ENCODE data around the gene ORAI3. TPM values are rescaled to one million over a fixed set of nuclear protein-coding genes. Genes with fewer than 3 reads are reported as not detected.

The ORAI3 gene
- total and polyA plus RNA-seq, 2 of the 13 experiments (the other 11 are each of a cell fraction or from before 2014, with no cell fraction given): 11.4 to 32.0 TPM

DNA sequence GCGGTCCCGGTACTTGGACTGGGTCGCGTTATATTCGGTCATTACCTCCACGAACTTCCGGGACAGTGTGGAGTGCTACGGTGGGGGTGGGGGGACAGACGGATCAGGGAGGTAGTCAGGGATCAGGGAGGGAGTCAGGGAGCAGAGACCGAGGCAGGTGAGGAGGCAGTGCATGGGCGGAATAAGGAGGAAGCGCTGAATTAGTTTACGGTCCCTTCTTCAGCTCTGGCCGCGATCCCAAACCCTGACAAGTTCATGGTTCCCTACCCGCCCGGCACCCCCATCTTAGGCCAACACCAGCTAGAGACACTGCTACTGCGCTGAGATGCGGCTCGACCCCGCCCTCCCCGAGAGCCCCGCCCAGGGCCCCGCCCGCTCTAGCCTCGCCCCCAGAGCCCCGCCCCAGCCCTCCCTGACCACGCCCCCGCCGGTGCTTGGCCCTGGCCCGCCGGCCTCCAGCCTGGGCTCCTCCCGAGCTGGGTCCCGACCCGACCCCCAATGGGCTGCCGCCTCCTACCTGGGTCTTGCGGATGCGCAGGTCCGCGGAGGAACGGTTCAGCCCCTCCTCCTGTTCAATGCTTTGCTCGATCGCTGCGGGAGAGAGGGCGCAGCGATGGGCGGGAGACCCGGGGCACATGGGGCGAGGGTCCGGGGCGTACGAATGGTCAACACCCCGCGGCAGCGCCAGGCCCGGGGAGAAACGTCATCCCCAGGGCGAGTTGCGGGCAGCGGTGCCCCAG is 48.3 kb downstream of the ORAI3 start (continued):
- TF ChIP-seq, protein P1, sequence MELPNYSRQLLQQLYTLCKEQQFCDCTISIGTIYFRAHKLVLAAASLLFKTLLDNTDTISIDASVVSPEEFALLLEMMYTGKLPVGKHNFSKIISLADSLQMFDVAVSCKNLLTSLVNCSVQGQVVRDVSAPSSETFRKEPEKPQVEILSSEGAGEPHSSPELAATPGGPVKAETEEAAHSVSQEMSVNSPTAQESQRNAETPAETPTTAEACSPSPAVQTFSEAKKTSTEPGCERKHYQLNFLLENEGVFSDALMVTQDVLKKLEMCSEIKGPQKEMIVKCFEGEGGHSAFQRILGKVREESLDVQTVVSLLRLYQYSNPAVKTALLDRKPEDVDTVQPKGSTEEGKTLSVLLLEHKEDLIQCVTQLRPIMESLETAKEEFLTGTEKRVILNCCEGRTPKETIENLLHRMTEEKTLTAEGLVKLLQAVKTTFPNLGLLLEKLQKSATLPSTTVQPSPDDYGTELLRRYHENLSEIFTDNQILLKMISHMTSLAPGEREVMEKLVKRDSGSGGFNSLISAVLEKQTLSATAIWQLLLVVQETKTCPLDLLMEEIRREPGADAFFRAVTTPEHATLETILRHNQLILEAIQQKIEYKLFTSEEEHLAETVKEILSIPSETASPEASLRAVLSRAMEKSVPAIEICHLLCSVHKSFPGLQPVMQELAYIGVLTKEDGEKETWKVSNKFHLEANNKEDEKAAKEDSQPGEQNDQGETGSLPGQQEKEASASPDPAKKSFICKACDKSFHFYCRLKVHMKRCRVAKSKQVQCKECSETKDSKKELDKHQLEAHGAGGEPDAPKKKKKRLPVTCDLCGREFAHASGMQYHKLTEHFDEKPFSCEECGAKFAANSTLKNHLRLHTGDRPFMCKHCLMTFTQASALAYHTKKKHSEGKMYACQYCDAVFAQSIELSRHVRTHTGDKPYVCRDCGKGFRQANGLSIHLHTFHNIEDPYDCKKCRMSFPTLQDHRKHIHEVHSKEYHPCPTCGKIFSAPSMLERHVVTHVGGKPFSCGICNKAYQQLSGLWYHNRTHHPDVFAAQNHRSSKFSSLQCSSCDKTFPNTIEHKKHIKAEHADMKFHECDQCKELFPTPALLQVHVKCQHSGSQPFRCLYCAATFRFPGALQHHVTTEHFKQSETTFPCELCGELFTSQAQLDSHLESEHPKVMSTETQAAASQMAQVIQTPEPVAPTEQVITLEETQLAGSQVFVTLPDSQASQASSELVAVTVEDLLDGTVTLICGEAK (IDR thresholded peaks at IDR 0.05): no peak
- TF ChIP-seq, protein P1 (CRISPR knock-in tag; IDR thresholded peaks at IDR 0.05): peak; percentile 54
- TF ChIP-seq ZNF292 (CRISPR knock-in tag; IDR thresholded peaks at IDR 0.05; ENCODE audit: borderline replicate concordance, low read depth) (peak; percentile 62; the same call in 1 of the 2 replicates), SMAD3 (CRISPR knock-in tag; IDR thresholded peaks at IDR 0.05) (0 out of 2 replicates have a peak, but pooled peaks have one; percentile 19), ZNF44 (CRISPR knock-in tag; IDR thresholded peaks at IDR 0.05) (0 out of 2 replicates have a peak, but pooled peaks have one; percentile 29), MED13 (CRISPR knock-in tag; IDR thresholded peaks at IDR 0.05) (peak; percentile 76; the same call in 1 of the 2 replicates), ZFP82 (CRISPR knock-in tag; IDR thresholded peaks at IDR 0.05; ENCODE audit: borderline replicate concordance) (peak; percentile 95), CHCHD3 (CRISPR knock-in tag; IDR thresholded peaks at IDR 0.05) (peak; percentile 90), ZNF746 (CRISPR knock-in tag; IDR thresholded peaks at IDR 0.05) (no peak), KLF11 (CRISPR knock-in tag; IDR thresholded peaks at IDR 0.05) (no peak; the same call in 1 of the 2 replicates), LCORL (IDR thresholded peaks at IDR 0.05) (no peak), LCORL (CRISPR knock-in tag; IDR thresholded peaks at IDR 0.05) (peak; percentile 83; the same call in 1 of the 2 replicates), MAFK (conservative IDR thresholded peaks at IDR 0.05 in 1 of 2, IDR thresholded peaks at IDR 0.05 in 1 of 2; ENCODE audit: low read length in 2 of 2) (no peak)
- TF ChIP-seq, protein P2, sequence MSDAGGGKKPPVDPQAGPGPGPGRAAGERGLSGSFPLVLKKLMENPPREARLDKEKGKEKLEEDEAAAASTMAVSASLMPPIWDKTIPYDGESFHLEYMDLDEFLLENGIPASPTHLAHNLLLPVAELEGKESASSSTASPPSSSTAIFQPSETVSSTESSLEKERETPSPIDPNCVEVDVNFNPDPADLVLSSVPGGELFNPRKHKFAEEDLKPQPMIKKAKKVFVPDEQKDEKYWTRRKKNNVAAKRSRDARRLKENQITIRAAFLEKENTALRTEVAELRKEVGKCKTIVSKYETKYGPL (CRISPR knock-in tag; IDR thresholded peaks at IDR 0.05): 0 out of 2 replicates have a peak, but pooled peaks have one; percentile 33
- TF ChIP-seq, protein P3, sequence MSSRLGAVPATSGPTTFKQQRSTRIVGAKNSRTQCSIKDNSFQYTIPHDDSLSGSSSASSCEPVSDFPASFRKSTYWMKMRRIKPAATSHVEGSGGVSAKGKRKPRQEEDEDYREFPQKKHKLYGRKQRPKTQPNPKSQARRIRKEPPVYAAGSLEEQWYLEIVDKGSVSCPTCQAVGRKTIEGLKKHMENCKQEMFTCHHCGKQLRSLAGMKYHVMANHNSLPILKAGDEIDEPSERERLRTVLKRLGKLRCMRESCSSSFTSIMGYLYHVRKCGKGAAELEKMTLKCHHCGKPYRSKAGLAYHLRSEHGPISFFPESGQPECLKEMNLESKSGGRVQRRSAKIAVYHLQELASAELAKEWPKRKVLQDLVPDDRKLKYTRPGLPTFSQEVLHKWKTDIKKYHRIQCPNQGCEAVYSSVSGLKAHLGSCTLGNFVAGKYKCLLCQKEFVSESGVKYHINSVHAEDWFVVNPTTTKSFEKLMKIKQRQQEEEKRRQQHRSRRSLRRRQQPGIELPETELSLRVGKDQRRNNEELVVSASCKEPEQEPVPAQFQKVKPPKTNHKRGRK (CRISPR knock-in tag; IDR thresholded peaks at IDR 0.05): no peak
